Activated naive CD4-positive, alpha-beta T cell treated with anti-CD3 and anti-CD28 coated beads, Interleukin-2, amount 50 U/mL, for 24 hours (primary cell): ENCODE results near the gene NKX2-4.

Experiments used
- H3K27ac Mint-ChIP-seq: one replicate; pipeline ENCODE4 v1.8.0; 2021; ENCODE audit warnings: mild to moderate bottlenecking, mixed read lengths
- H3K27me3 Mint-ChIP-seq: one replicate; pipeline ENCODE4 v1.8.0; 2021; ENCODE audit warnings: mixed read lengths
- H3K36me3 Mint-ChIP-seq: one replicate; pipeline ENCODE4 v1.8.0; 2021; ENCODE audit warnings: mixed read lengths
- H3K4me1 Mint-ChIP-seq: one replicate; pipeline ENCODE4 v1.8.0; 2021; ENCODE audit warnings: mixed read lengths
- H3K4me3 Mint-ChIP-seq: one replicate; pipeline ENCODE4 v1.8.0; 2021; ENCODE audit warnings: mild to moderate bottlenecking, mixed read lengths
- H3K9me3 Mint-ChIP-seq: one replicate; pipeline ENCODE4 v1.8.0; 2021; ENCODE audit warnings: mixed read lengths

NKX2-4 gene

DNA sequence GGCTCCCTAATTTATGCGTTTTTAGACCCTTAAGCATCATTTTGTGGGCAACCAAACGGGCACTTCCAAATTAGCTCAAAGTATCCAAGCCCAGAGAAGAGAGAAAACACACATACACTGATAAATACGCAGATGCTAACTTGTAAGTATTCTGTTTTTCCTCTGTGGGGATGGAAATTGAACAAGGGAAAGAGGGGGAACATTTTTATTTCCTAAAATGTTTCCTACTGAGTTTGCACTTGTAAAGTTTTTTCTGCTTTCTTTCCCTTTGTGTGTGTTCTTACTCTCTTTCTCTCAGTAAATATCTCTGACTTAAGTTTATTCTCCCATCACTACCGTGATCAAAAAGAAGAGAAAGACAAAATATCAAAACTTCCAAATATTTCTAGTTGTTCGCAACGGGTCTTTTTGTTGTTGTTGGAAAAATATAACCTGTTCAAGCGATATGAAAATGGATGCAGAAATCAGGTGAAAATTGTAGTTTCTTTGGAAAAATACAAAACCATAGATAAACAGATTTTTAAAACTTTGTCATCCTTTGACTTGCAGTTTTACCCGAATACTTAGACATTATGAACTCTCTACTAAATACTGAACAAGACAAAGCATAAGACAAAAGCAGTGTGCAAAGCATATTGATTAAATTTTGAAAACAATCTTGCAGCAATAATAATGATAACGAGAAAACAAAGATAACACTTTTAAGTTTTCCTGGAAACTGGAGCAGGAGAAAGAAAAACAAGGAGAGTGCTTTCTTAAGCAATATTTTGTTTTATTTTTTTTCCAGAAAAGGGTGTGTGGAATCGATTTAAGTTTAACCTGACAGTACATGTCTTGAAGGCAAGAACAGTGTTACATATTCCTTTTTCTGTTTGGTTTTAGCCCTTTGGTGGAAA, 1.0 kb upstream of the NKX2-4 start:
- peaks cover 13% of the 10 kb centered on the region for H3K4me1 Mint-ChIP-seq
- H3K27me3 Mint-ChIP-seq: peaks cover 62% of the 10 kb centered on the region
- peak overlapping the region; percentile 77 for H3K4me3 Mint-ChIP-seq
- H3K27ac Mint-ChIP-seq: peak overlapping the region; percentile 79
- peaks cover 4% of the 10 kb centered on the region for H3K36me3 Mint-ChIP-seq
- H3K9me3 Mint-ChIP-seq: peaks cover 12% of the 10 kb centered on the region

DNA sequence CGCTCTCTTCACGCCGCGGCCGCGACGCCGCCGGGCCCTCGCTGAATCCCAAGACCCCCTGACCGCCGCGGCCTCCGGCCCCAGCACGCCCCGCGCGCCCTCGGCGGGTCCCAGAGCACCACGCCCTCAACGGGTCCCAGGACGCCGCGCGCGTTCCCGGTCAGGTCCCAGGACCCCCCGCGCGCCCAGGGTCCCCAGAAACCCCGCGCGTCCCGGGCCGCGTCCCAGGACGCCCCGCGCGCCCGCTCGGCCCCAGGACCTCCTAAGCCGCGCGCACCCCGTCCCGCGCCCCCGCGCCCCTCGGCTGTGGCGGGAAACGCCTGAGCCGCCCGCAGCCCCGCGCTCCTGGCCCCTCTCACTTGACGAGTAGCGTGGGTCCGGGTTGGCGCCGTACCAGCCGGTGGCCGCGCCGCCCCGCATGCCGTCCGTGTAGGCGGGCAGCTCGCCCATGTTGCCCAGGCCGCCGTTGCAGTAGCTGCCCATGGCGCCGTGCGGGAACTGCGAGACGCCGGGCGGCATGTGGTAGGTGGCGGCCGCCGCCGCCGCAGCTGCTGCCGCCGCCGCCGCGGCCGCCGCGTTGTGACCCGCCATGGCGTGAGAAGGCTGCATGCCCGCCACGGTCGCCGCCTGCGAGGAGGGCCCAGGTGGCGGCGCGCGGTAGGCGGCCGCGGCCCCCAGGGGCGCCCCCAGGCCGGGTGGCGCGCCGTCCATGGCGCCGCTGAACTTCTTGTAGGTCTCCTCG, 556 bp downstream of the NKX2-4 start:
- H3K4me3 Mint-ChIP-seq: no peak overlapping the region

DNA sequence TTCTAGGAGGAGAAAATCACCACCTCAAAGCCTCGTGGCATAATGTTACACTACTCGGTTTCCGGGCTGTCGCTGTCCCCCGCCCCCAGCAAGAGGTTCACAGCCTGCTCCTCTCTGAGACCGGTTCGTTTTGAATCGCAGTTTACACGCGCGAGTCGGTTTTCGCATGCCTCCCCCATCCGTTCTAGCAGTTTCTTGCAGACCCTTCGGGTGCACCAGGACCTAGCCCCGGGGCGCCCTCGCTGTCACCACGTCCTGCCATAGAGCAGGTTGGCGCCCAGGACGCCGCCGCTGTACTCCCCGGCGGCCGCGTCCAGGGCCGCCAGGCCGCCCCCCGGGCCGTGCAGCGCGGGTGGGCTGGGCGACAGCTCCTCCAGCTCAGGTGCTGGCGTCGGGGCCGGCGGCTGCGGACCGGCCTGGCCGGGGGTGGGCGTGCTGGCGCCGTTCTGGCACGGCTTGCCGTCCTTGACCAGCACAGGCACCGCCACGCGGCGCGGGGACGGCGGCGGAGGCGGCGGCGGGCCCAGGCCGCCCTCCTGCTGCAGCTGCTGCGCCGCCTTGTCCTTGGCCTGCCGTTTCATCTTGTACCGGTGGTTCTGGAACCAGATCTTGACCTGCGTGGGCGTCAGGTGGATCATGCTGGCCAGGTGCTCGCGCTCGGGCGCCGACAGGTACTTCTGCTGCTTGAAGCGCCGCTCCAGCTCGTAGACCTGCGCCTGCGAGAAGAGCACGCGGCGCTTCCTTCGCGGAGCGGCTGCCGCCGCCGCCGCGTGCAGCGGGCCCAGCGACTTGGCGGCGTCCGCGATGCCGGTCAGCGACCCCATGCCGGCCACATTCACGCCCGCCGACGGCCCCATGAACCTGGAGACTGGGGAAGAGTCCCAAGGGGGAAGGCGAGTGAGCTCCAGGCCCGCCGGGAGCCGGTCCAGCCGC, 1.4 kb downstream of the NKX2-4 start:
- H3K27ac Mint-ChIP-seq: peak overlapping the region; percentile 70
- H3K4me1 Mint-ChIP-seq: peaks cover 29% of the 10 kb centered on the region
- H3K27me3 Mint-ChIP-seq: peaks cover 68% of the 10 kb centered on the region
- peak overlapping the region; percentile 70 for H3K4me3 Mint-ChIP-seq
- H3K9me3 Mint-ChIP-seq: peaks cover 12% of the 10 kb centered on the region
- H3K36me3 Mint-ChIP-seq: peaks cover 10% of the 10 kb centered on the region

More for the DNA sequence above, 556 bp downstream of the NKX2-4 start:
- H3K27me3 Mint-ChIP-seq: peaks cover 68% of the 10 kb centered on the region
- no peak overlapping the region for H3K27ac Mint-ChIP-seq
- peaks cover 12% of the 10 kb centered on the region for H3K9me3 Mint-ChIP-seq
- H3K4me1 Mint-ChIP-seq: peaks cover 26% of the 10 kb centered on the region
- H3K36me3 Mint-ChIP-seq: peaks cover 5% of the 10 kb centered on the region

DNA sequence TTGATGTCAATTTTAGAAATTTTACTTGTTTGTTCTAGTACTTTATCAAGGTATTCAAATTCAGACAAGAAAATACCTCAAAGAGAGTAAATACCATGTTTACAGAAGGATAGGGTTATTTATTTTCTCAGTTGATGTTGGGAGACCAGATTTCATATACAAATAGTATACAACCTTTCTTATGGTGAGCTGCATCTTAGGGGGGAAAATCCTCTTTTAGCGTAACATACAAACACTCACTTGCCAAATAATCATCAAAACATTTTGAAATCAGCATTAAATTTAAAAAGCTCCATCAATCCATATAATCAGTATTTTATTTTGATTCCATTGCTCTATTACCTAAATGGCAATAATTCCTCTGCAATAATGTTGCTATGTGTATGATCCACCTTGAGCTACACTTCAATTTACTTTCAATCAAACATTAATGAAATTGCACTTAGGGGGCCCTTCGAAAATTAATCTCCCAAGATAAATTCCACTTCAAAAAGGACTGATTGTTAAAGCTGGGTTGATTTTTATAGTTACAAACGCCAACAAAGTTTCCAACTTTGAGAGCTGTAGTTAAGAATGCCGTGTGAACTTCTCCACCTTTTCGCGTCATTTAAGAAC, 2.2 kb downstream of the NKX2-4 start:
- H3K27me3 Mint-ChIP-seq: peaks cover 62% of the 10 kb centered on the region
- H3K4me1 Mint-ChIP-seq: peaks cover 29% of the 10 kb centered on the region
- peak overlapping the region; percentile 65 for H3K27ac Mint-ChIP-seq
- H3K36me3 Mint-ChIP-seq: peaks cover 13% of the 10 kb centered on the region
- peaks cover 12% of the 10 kb centered on the region for H3K9me3 Mint-ChIP-seq
- H3K4me3 Mint-ChIP-seq: peak overlapping the region; percentile 70

DNA sequence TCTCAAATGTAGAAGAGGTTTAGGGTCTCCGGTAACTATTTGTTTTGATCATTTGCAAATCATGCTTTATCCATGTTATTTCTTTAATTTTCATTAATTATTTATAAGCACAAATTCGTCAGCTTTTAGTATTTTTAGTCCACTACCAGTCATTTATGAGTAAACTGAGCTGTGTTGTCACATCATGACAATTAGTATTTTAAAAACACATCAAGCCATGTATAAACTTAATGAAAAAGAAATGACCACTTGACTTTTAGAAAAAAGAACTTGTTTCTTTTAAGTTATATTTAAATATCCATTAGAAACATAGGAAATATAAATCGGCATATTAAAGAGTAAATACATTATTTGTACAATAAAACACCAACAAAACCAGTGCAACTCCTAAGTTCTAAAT, 2.8 kb downstream of the NKX2-4 start:
- H3K36me3 Mint-ChIP-seq: peaks cover 15% of the 10 kb centered on the region
- peaks cover 12% of the 10 kb centered on the region for H3K9me3 Mint-ChIP-seq
- H3K4me1 Mint-ChIP-seq: peaks cover 29% of the 10 kb centered on the region
- no peak overlapping the region for H3K27ac Mint-ChIP-seq
- peaks cover 57% of the 10 kb centered on the region for H3K27me3 Mint-ChIP-seq
- no peak overlapping the region for H3K4me3 Mint-ChIP-seq

DNA sequence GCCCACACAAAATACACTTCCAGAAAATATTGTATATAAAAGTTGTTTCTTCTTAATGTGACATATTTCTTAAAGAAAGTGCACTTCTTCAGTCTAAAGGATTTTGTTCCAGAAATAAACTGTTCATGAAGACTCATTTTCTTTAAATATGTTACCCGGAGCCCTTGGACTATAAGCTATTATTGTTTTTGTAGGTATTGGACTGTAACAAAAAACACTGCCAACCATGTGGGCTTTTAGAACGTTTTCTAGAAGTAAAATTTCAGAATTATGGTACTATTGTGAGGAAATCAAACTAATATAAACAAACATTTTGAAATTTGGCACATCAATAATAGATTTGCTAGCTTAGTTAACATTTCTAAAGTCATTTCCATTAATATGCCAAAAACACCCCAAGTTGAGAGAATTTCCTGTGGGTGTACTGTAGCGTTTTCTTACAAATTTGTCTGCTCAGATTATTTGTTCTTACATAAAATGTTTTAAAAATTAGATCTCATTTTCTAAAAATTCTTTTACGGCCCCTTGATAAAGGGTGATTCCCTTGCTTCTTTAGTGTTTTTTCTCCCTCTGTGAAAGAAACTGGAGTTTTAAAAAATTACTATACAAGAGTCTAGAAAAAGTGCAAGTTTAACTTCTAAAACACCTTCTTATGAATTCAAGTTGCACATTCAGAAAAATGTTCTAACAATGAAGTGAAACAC, 3.4 kb downstream of the NKX2-4 start:
- Mint-ChIP-seq H3K36me3 (peaks cover 17% of the 10 kb centered on the region), H3K4me1 (peaks cover 29% of the 10 kb centered on the region), H3K4me3 (no peak overlapping the region), H3K9me3 (peaks cover 9% of the 10 kb centered on the region), H3K27me3 (peaks cover 52% of the 10 kb centered on the region), H3K27ac (no peak overlapping the region)

DNA sequence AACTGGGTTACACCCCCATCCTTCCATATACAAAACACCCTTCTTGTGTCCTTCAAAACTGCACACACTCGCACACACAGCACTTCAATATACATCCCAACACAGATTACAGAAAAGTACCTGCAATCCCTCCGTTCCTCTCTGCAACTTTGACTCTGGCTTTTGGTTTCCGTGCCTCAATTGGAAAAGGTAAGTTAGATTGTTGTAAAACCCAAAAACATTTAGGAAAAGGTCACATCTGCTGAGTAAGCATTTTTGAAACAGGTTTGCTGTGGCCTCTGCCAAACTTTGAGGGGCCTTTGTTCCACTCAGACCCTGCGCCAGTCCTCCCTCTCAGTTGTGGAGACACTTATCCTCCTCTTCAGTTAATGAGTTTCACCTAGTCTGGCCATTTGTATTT, 4.2 kb downstream of the NKX2-4 start:
- H3K4me1 Mint-ChIP-seq: peaks cover 29% of the 10 kb centered on the region
- H3K9me3 Mint-ChIP-seq: peaks cover 1% of the 10 kb centered on the region
- H3K27ac Mint-ChIP-seq: no peak overlapping the region
- peaks cover 43% of the 10 kb centered on the region for H3K27me3 Mint-ChIP-seq
- no peak overlapping the region for H3K4me3 Mint-ChIP-seq
- peaks cover 15% of the 10 kb centered on the region for H3K36me3 Mint-ChIP-seq

DNA sequence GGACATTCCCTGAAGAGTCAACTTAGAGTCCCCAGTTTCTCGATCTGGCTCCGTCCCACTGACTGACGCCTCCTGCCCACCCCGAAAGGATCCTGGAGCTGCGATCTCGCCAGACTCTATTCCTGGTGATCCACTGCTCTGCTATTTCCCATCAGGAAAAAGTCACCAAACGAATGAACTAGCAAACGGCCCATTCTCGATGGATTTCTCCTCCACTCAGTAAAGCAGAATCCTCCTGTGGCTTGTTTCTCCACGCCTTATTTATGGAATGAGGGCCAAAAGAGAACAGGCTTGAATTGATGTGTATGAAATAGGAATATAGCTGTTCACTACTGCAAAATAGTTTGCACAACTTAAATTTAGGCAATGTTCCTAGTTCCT, 5.4 kb downstream of the NKX2-4 start:
- H3K36me3 Mint-ChIP-seq: peaks cover 19% of the 10 kb centered on the region
- H3K27me3 Mint-ChIP-seq: peaks cover 37% of the 10 kb centered on the region
- peaks cover 24% of the 10 kb centered on the region for H3K4me1 Mint-ChIP-seq
- no peak overlapping the region for H3K27ac Mint-ChIP-seq
- no peaks in the 10 kb centered on the region for H3K9me3 Mint-ChIP-seq
- no peak overlapping the region for H3K4me3 Mint-ChIP-seq

DNA sequence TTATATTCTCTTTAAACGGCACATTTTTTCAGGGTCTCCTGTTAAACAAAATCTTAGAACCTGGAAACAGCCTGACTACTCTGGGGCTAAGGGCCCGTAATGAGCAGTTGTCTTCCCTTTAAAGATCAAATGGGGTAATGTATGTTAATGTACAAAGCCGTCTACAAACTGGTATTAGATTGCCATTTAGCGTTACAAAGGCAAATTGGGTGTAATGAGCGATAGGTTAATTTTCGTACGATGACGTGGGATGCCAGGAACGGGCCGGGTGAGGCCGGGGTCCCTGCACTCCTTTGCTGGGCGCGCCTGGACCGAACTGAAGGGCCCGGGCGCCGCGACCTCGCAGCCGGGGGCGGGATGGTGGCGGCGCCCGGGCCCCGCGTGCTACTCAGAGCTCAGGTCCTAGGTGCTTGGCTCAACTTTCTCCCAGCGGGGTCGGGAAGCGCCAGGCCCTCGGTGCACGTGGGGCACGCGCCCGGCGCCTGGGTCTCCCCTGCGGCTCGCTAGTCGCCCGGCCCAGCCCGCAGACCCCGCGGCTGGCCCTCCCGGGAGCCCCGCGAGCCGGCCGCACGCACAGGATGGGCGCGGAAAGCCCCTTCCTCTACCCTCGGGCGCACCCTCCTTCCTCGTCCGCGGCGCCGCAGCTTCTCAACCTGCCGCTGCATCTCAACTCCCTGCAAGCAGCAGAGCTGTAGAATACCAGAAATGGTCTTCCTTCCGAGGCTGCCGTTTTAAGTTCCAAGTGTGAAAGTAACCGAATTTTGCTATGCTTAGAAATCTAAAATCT, 5.9 kb downstream of the NKX2-4 start:
- H3K4me1 Mint-ChIP-seq: peaks cover 24% of the 10 kb centered on the region
- H3K27me3 Mint-ChIP-seq: peaks cover 37% of the 10 kb centered on the region
- H3K27ac Mint-ChIP-seq: peak overlapping the region; percentile 17
- no peak overlapping the region for H3K4me3 Mint-ChIP-seq
- peaks cover 19% of the 10 kb centered on the region for H3K36me3 Mint-ChIP-seq
- no peaks in the 10 kb centered on the region for H3K9me3 Mint-ChIP-seq

DNA sequence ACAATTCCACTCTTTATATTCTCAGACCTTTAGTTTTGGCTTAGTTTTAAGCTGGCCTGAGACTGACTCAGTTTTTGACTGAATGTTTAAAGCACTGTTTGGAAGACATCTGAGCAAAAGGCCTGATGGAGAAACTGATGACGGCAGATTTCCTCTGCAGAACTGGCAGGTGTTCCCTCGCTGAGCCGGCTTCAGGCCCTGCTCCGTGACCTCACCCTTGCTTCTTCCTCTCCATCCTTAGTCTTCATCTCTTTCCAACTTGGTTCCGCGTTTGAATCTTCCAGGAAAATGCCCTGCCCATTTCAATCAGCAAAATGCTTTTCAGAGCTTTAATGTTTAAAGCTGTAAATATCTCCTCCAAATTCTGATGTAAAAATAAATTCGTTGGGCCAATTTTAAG, 6.6 kb downstream of the NKX2-4 start:
- peaks cover 24% of the 10 kb centered on the region for H3K4me1 Mint-ChIP-seq
- H3K27me3 Mint-ChIP-seq: peaks cover 37% of the 10 kb centered on the region
- no peak overlapping the region for H3K4me3 Mint-ChIP-seq
- H3K9me3 Mint-ChIP-seq: no peaks in the 10 kb centered on the region
- H3K27ac Mint-ChIP-seq: no peak overlapping the region
- H3K36me3 Mint-ChIP-seq: peaks cover 19% of the 10 kb centered on the region

DNA sequence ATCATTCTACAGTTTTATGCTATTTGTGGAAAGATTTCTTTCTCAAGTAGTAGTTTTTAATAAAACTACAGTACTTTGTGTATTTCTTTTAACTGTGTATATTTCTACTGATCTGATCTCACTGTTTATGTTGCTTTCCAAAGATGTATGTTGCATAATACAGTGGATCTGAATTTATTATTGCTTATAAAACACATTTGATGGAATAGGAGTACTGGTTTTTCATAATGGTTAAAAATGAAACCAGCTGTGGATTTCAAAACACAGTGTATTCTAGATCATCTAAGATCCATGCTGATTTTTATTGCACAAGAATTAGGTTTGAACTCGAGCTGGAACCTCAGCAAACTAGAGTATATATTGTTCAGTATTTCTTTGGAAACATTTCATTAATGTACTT, 8.0 kb downstream of the NKX2-4 start:
- H3K36me3 Mint-ChIP-seq: peaks cover 17% of the 10 kb centered on the region
- no peak overlapping the region for H3K27ac Mint-ChIP-seq
- no peak overlapping the region for H3K4me3 Mint-ChIP-seq
- no peaks in the 10 kb centered on the region for H3K9me3 Mint-ChIP-seq
- H3K27me3 Mint-ChIP-seq: peaks cover 29% of the 10 kb centered on the region
- H3K4me1 Mint-ChIP-seq: peaks cover 18% of the 10 kb centered on the region

DNA sequence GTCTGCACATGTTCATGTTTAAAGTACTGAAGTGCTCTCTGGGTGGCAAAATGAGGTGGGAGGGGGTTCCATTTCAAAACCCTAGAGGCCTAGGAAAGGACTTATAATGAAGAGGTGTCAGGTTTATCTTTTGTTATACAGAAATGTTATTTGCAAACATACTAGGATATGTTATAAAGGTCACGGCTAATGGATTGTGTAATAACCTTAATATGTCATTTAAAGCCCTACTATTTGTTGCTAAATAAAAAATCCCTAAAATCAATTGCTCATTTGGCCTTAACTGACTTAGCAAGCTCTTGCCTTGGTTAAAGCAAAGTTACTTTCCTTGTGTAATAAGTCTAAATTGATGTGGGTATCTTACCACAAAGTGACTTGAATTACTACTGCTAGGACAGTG, 8.8 kb downstream of the NKX2-4 start:
- peaks cover 23% of the 10 kb centered on the region for H3K27me3 Mint-ChIP-seq
- H3K9me3 Mint-ChIP-seq: no peaks in the 10 kb centered on the region
- H3K36me3 Mint-ChIP-seq: peaks cover 22% of the 10 kb centered on the region
- H3K4me3 Mint-ChIP-seq: no peak overlapping the region
- H3K4me1 Mint-ChIP-seq: peaks cover 18% of the 10 kb centered on the region
- no peak overlapping the region for H3K27ac Mint-ChIP-seq

DNA sequence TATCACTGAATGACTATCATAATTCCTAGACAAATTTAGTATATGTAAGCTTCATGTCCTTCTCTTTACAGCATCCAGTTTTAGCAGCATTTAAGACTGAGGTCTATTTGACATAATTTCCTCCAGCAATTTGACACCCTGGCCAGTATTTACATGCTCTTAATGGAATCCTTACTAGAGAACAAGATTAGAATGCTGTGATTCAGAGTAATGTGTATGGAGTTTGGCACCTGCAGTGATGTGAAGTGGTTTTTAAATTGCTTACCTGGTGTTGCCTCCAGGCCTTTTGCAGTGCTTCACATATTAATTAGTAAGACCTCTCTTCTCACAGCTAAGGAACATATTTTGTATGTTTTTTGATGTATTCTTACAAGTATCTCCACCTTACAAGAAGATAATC, 9.8 kb downstream of the NKX2-4 start:
- H3K4me3 Mint-ChIP-seq: no peak overlapping the region
- no peak overlapping the region for H3K27ac Mint-ChIP-seq
- peaks cover 13% of the 10 kb centered on the region for H3K27me3 Mint-ChIP-seq
- no peaks in the 10 kb centered on the region for H3K9me3 Mint-ChIP-seq
- peaks cover 7% of the 10 kb centered on the region for H3K4me1 Mint-ChIP-seq
- peaks cover 25% of the 10 kb centered on the region for H3K36me3 Mint-ChIP-seq

DNA sequence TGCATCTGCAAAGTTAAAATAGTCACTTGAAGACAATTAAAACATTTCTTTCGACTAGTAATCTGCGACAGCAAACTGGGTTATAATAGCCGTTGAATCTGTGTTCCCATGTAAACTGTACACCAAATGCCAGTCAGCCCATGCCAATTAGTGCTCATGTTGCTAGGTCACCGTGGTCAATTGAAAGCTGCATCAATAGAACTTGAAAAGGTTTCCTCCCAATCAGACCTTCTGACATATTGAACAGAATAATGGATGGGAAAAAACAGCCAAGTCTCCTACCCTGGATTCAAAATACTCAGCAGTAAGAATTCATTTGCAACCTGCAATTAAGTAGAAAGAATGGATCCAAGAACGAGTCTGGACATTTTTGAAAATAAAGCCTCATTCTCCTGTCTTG, 11.2 kb downstream of the NKX2-4 start:
- Mint-ChIP-seq H3K9me3 (no peaks in the 10 kb centered on the region), H3K36me3 (peaks cover 22% of the 10 kb centered on the region), H3K4me3 (no peak overlapping the region), H3K27ac (no peak overlapping the region), H3K27me3 (peaks cover 3% of the 10 kb centered on the region), H3K4me1 (no peaks in the 10 kb centered on the region)
